OCI-LY7 (cell line): ENCODE measurements around the gene IFNA1. TPM values are rescaled to one million over a fixed set of nuclear protein-coding genes. Genes with fewer than 3 reads are reported as not detected.

Source experiments
- BruUV-seq: library from RNA; stranded (reverse); fragments of 400-500 nt; replicated peaks from 2 replicates; lab custom pipeline; 2021; lab: Mats Ljungman, UMichigan
- CTCF ChIA-PET: fragments of 300-600 bp; sonication (Branson Sonifier 250); formaldehyde crosslinking; loops from one replicate; lab custom pipeline; 2022; ENCODE audit warnings: antibody characterized with exemption; ENCODE audit not compliant: unreplicated experiment; lab: Charles Lee
- POLR2A ChIA-PET: fragments of 300-600 bp; sonication (Branson Sonifier 250); formaldehyde crosslinking; loops from one replicate; lab custom pipeline; 2022; ENCODE audit warnings: antibody characterized with exemption; lab: Charles Lee
- DNase-seq: peaks from one replicate; pipeline ENCODE4 v3.0.0-alpha.2; 2015; ENCODE audit warnings: low spot score
- H2AFZ ChIP-seq: fragments of 200-600 bp; sonication (generic), shearing (Covaris generic); 2 replicates; pipeline ENCODE4 v1.6.1; 2014; ENCODE audit warnings: mild to moderate bottlenecking, antibody characterized with exemption, low read length, moderate library complexity
- H3K27ac ChIP-seq: fragments of 200-600 bp; sonication (generic); 2 replicates; pipeline ENCODE4 v1.5.1; 2014; ENCODE audit warnings: mixed run types, low read depth, mild to moderate bottlenecking, moderate library complexity, low read length, inconsistent platforms; ENCODE audit not compliant: poor library complexity, severe bottlenecking
- H3K36me3 ChIP-seq: fragments of 200-600 bp; sonication (generic); 2 replicates; pipeline ENCODE4 v1.6.1; 2014; ENCODE audit warnings: mild to moderate bottlenecking, antibody characterized with exemption, low read length, moderate library complexity, mixed read lengths; ENCODE audit not compliant: insufficient read depth
- H3K4me1 ChIP-seq: fragments of 200-600 bp; sonication (generic); 2 replicates; pipeline ENCODE4 v1.5.1; 2014; ENCODE audit warnings: mild to moderate bottlenecking, low read length; ENCODE audit not compliant: insufficient read depth, poor library complexity, severe bottlenecking
- H3K4me2 ChIP-seq: fragments of 200-600 bp; sonication (generic); 2 replicates; pipeline ENCODE4 v1.6.1; 2014; ENCODE audit warnings: mild to moderate bottlenecking, low read length
- H3K4me3 ChIP-seq: fragments of 200-600 bp; sonication (generic); 2 replicates; pipeline ENCODE4 v1.5.1; 2014; ENCODE audit warnings: mild to moderate bottlenecking, low read depth, low read length; ENCODE audit not compliant: poor library complexity, severe bottlenecking
- H3K79me2 ChIP-seq: fragments of 200-600 bp; sonication (generic); 2 replicates; pipeline ENCODE4 v1.6.1; 2016; ENCODE audit warnings: low read depth, mild to moderate bottlenecking, low read length, moderate library complexity, mixed read lengths; ENCODE audit not compliant: insufficient read depth
- H3K9me2 ChIP-seq: fragments of 200-600 bp; sonication (generic); 2 replicates; pipeline ENCODE4 v1.6.1; 2016; ENCODE audit warnings: mild to moderate bottlenecking, low read length, mixed read lengths; ENCODE audit not compliant: insufficient read depth
- H3K9me3 ChIP-seq: fragments of 200-600 bp; sonication (generic); 2 replicates; pipeline ENCODE4 v1.6.1; 2014; ENCODE audit warnings: mild to moderate bottlenecking, mixed run types, low read length, mixed read lengths
- H4K20me1 ChIP-seq: fragments of 200-600 bp; sonication (generic); 2 replicates; pipeline ENCODE4 v1.6.1; 2014; ENCODE audit warnings: mild to moderate bottlenecking, antibody characterized with exemption, low read length, moderate library complexity, mixed read lengths; ENCODE audit not compliant: insufficient read depth
- CTCF ChIP-seq: fragments of 200-600 bp; sonication (generic); conservative IDR thresholded peaks from 2 replicates; pipeline ENCODE4 v1.5.1; 2014; ENCODE audit warnings: mild to moderate bottlenecking, antibody characterized with exemption, low read length, moderate library complexity, mixed read lengths
- EZH2phosphoT487 ChIP-seq: fragments of 200-600 bp; sonication (generic); IDR thresholded peaks from 2 replicates; pipeline ENCODE4 v1.6.1; 2018; ENCODE audit warnings: low read depth, borderline replicate concordance, mild to moderate bottlenecking, mixed run types, antibody characterized with exemption, low read length, moderate library complexity, mixed read lengths
- intact Hi-C: fragments of 100-400 bp; cut with micrococcal nuclease; formaldehyde crosslinking; loops from one replicate; pipeline ENCODE4 v1.10.0; 2022; ENCODE audit not compliant: unreplicated experiment
- total RNA-seq, 2 experiments: library from RNA; depleted of rRNA in 1 of 2; stranded (reverse); fragments of >200 nt in 1 of 2; shearing (Covaris generic) in 1 of 2; gene quantifications; 2 replicates each; pipeline ENCODE4 v1.2.3, GENCODE V29; 2014 to 2022

The IFNA1 gene
- total RNA-seq, 2 experiments from 2014 or later, result not detected

- intact Hi-C loops, result loop anchor here (5.0 kb wide), 1 partner anchor 134 kb away; no protein-coding TSS in a partner anchor
- POLR2A ChIA-PET, result no interaction called here
- Histone ChIP-seq H3K36me3 (no peaks in the 10 kb centered on the region), H3K4me3 (no peak overlapping the region), H4K20me1 (no peaks in the 10 kb centered on the region), H3K4me2 (no peak overlapping the region), H3K4me1 (no peaks in the 10 kb centered on the region), H3K9me3 (no peaks in the 10 kb centered on the region), H3K79me2 (no peaks in the 10 kb centered on the region), H3K9me2 (no peaks in the 10 kb centered on the region), H3K27ac (no peak overlapping the region), H2AFZ (no peak overlapping the region)
- no TSS peak for BruUV-seq
- DNase-seq, result no peak
- TF ChIP-seq EZH2phosphoT487 (no peak), CTCF (no peak)
- CTCF ChIA-PET, result no interaction called here
Measured at GRCh38 chr9:21450733-21451394, 10.6 kb downstream of the IFNA1 start.

GRCh38 chr9:21452681-21453080, 12.4 kb downstream of the IFNA1 start:
- H3K4me2 ChIP-seq, result no peak overlapping the region
- H3K9me3 ChIP-seq, result no peaks in the 10 kb centered on the region
- CTCF ChIA-PET, result no interaction called here
- no peaks in the 10 kb centered on the region for H3K36me3 ChIP-seq
- H3K4me3 ChIP-seq, result no peak overlapping the region
- no peak overlapping the region for H3K27ac ChIP-seq
- no peak overlapping the region for H2AFZ ChIP-seq
- intact Hi-C loops, result loop anchor here (5.0 kb wide), 1 partner anchor 135 kb away; no protein-coding TSS in a partner anchor
- H3K4me1 ChIP-seq, result no peaks in the 10 kb centered on the region
- POLR2A ChIA-PET, result no interaction called here
- H4K20me1 ChIP-seq, result no peaks in the 10 kb centered on the region
- DNase-seq, result no peak
- no peaks in the 10 kb centered on the region for H3K9me2 ChIP-seq
- no peak for TF ChIP-seq EZH2phosphoT487
- no TSS peak for BruUV-seq
- no peaks in the 10 kb centered on the region for H3K79me2 ChIP-seq

- no peaks in the 10 kb centered on the region for H3K9me2 ChIP-seq
- H2AFZ ChIP-seq, result no peak overlapping the region
- no TSS peak for BruUV-seq
- no peaks in the 10 kb centered on the region for H3K9me3 ChIP-seq
- H3K4me3 ChIP-seq, result no peak overlapping the region
- TF ChIP-seq EZH2phosphoT487, result no peak
- TF ChIP-seq CTCF, result no peak
- ChIA-PET POLR2A (no interaction called here), CTCF (no interaction called here)
- H3K27ac ChIP-seq, result no peak overlapping the region
- no peaks in the 10 kb centered on the region for H3K79me2 ChIP-seq
- no peaks in the 10 kb centered on the region for H3K36me3 ChIP-seq
- no peak overlapping the region for H3K4me2 ChIP-seq
- intact Hi-C loops, result loop anchor here (2.0 to 5.0 kb wide), 2 partner anchors 127 to 137 kb away; no protein-coding TSS in a partner anchor
- H3K4me1 ChIP-seq, result no peaks in the 10 kb centered on the region
- H4K20me1 ChIP-seq, result no peaks in the 10 kb centered on the region
- no peak for DNase-seq
Measured at GRCh38 chr9:21454149-21454548, 13.9 kb downstream of the IFNA1 start.
